KMS-11 (cell line): ENCODE measurements around the gene ZNF786.
"Not testable (repeated sequence)": the region's sequence is repeated elsewhere in the genome, so short reads cannot be mapped to it uniquely, and the experiment has no call there.

ENCODE experiments used
- H2AFZ ChIP-seq: fragments of 200-600 bp; sonication (generic); 2 replicates; pipeline ENCODE4 v1.6.1; 2016; ENCODE audit warnings: antibody characterized with exemption, mixed run types, low read depth
- H3K27ac ChIP-seq: fragments of 200-600 bp; sonication (generic); 2 replicates; pipeline ENCODE4 v1.6.1; 2016; ENCODE audit warnings: mild to moderate bottlenecking, mixed run types
- H3K27me3 ChIP-seq: fragments of 200-600 bp; sonication (generic); 2 replicates; pipeline ENCODE4 v1.6.1; 2017; ENCODE audit warnings: mild to moderate bottlenecking, low read depth, mixed run types, moderate library complexity; ENCODE audit not compliant: insufficient read depth
- H3K36me3 ChIP-seq: fragments of 200-600 bp; sonication (generic); 2 replicates; pipeline ENCODE4 v1.6.1; 2017; ENCODE audit warnings: mild to moderate bottlenecking, mixed run types; ENCODE audit not compliant: insufficient read depth
- H3K4me1 ChIP-seq: fragments of 200-600 bp; sonication (generic); 2 replicates; pipeline ENCODE4 v1.6.1; 2016; ENCODE audit warnings: mild to moderate bottlenecking, low read depth, mixed run types; ENCODE audit not compliant: poor library complexity, severe bottlenecking
- H3K4me2 ChIP-seq: fragments of 200-600 bp; sonication (generic); 2 replicates; pipeline ENCODE4 v1.7.0; 2016; ENCODE audit warnings: mild to moderate bottlenecking, mixed run types
- H3K4me3 ChIP-seq: fragments of 200-600 bp; sonication (generic); IDR thresholded peaks from 2 replicates; pipeline ENCODE4 v1.6.1; 2017; ENCODE audit warnings: low read depth, low read length, mixed read lengths; ENCODE audit not compliant: insufficient read depth
- H3K79me2 ChIP-seq: fragments of 200-600 bp; sonication (generic); 2 replicates; pipeline ENCODE4 v1.6.1; 2016; ENCODE audit warnings: low read depth, mixed run types; ENCODE audit not compliant: insufficient read depth
- H3K9ac ChIP-seq: fragments of 200-600 bp; sonication (generic); 2 replicates; pipeline ENCODE4 v1.6.1; 2016; ENCODE audit warnings: mild to moderate bottlenecking, mixed run types
- H4K20me1 ChIP-seq: fragments of 200-600 bp; sonication (generic); 2 replicates; pipeline ENCODE4 v1.6.1; 2016; ENCODE audit warnings: mild to moderate bottlenecking, mixed run types; ENCODE audit not compliant: insufficient read depth
- CTCF ChIP-seq: fragments of 200-600 bp; sonication (generic); conservative IDR thresholded peaks from 2 replicates; pipeline ENCODE4 v1.6.1; 2017; ENCODE audit warnings: low read depth, mild to moderate bottlenecking, antibody characterized with exemption, low read length, moderate library complexity, mixed read lengths

ZNF786 gene

GRCh38 chr7:149063476-149063875 is 27.0 kb downstream of the ZNF786 start:
- no peaks in the 10 kb centered on the region for H3K27me3 ChIP-seq

GRCh38 chr7:149062217-149062899 is 28.2 kb downstream of the ZNF786 start:
- H3K9ac ChIP-seq, H3K36me3 ChIP-seq, H3K4me2 ChIP-seq, H3K4me3 ChIP-seq, H3K27ac ChIP-seq, H3K27me3 ChIP-seq, H2AFZ ChIP-seq, H4K20me1 ChIP-seq, H3K79me2 ChIP-seq, H3K4me1 ChIP-seq: not testable (repeated sequence)

More at GRCh38 chr7:149063476-149063875, 27.0 kb downstream of the ZNF786 start:
- H3K27ac ChIP-seq: no peak overlapping the region
- H3K79me2 ChIP-seq: no peaks in the 10 kb centered on the region
- TF ChIP-seq CTCF: no peak
- no peak overlapping the region for H2AFZ ChIP-seq
- H3K9ac ChIP-seq: no peak overlapping the region
- H3K36me3 ChIP-seq: no peaks in the 10 kb centered on the region
- no peaks in the 10 kb centered on the region for H4K20me1 ChIP-seq
- no peak overlapping the region for H3K4me3 ChIP-seq
- H3K4me1 ChIP-seq: peaks cover 7% of the 10 kb centered on the region
- H3K4me2 ChIP-seq: no peak overlapping the region

GRCh38 chr7:149060156-149060555 is 30.4 kb downstream of the ZNF786 start:
- H3K79me2 ChIP-seq: no peaks in the 10 kb centered on the region
- H3K4me2 ChIP-seq: no peak overlapping the region; the same call in 1 of the 2 replicates
- H3K4me1 ChIP-seq: peaks cover 7% of the 10 kb centered on the region
- H3K27me3 ChIP-seq: no peaks in the 10 kb centered on the region
- no peaks in the 10 kb centered on the region for H4K20me1 ChIP-seq
- no peak for TF ChIP-seq CTCF
- no peak overlapping the region for H3K9ac ChIP-seq
- H2AFZ ChIP-seq: no peak overlapping the region
- H3K27ac ChIP-seq: no peak overlapping the region
- H3K36me3 ChIP-seq: no peaks in the 10 kb centered on the region
- no peak overlapping the region for H3K4me3 ChIP-seq

- Histone ChIP-seq H2AFZ (no peak overlapping the region), H3K9ac (no peak overlapping the region), H4K20me1 (no peaks in the 10 kb centered on the region), H3K27me3 (no peaks in the 10 kb centered on the region), H3K4me3 (no peak overlapping the region), H3K79me2 (no peaks in the 10 kb centered on the region), H3K4me1 (no peaks in the 10 kb centered on the region), H3K4me2 (no peak overlapping the region), H3K36me3 (no peaks in the 10 kb centered on the region), H3K27ac (no peak overlapping the region)
- TF ChIP-seq CTCF: no peak
Measured at GRCh38 chr7:149053885-149054284, 36.6 kb downstream of the ZNF786 start.

GRCh38 chr7:149053384-149053783 is 37.1 kb downstream of the ZNF786 start:
- Histone ChIP-seq H2AFZ (no peak overlapping the region), H3K79me2 (no peaks in the 10 kb centered on the region), H3K9ac (no peak overlapping the region), H3K27ac (no peak overlapping the region), H3K4me3 (no peak overlapping the region), H3K36me3 (no peaks in the 10 kb centered on the region), H3K4me2 (no peak overlapping the region), H3K4me1 (no peaks in the 10 kb centered on the region), H4K20me1 (no peaks in the 10 kb centered on the region), H3K27me3 (no peaks in the 10 kb centered on the region)
- TF ChIP-seq CTCF: no peak
